Adipocyte (in vitro differentiated cells): ENCODE data around the gene FAM167B.

ENCODE experiments used
- DNase-seq: peaks from one replicate; pipeline ENCODE4 v3.0.0-alpha.2; 2015; ENCODE audit warnings: low read depth
- H3K27me3 ChIP-seq: replicated peaks from 2 replicates; pipeline ENCODE4 v1.7.0; 2013; ENCODE audit warnings: mild to moderate bottlenecking, low read length, moderate library complexity; ENCODE audit not compliant: control insufficient read depth, insufficient read depth
- H3K36me3 ChIP-seq: 2 replicates; pipeline ENCODE4 v1.7.0; 2013; ENCODE audit warnings: low read length, mild to moderate bottlenecking, moderate library complexity; ENCODE audit not compliant: control insufficient read depth, insufficient read depth, severe bottlenecking
- H3K4me1 ChIP-seq: 2 replicates; pipeline ENCODE4 v1.7.0; 2013; ENCODE audit warnings: mild to moderate bottlenecking, low read length, moderate library complexity; ENCODE audit not compliant: control insufficient read depth, insufficient read depth
- H3K4me3 ChIP-seq: 2 replicates; pipeline ENCODE4 v1.7.0; 2013; ENCODE audit warnings: mild to moderate bottlenecking, low read length, moderate library complexity
- H3K9ac ChIP-seq: 2 replicates; pipeline ENCODE4 v1.7.0; 2013; ENCODE audit warnings: mild to moderate bottlenecking, low read length, moderate library complexity
- H3K9me3 ChIP-seq: 2 replicates; pipeline ENCODE4 v1.7.0; 2013; ENCODE audit warnings: mild to moderate bottlenecking, low read length, moderate library complexity; ENCODE audit not compliant: control insufficient read depth

The FAM167B gene

GRCh38 chr1:32208469-32208868 is 38.6 kb upstream of the FAM167B start:
- Histone ChIP-seq H3K27me3 (no peaks in the 10 kb centered on the region), H3K36me3 (no peaks in the 10 kb centered on the region), H3K9ac (no peak overlapping the region), H3K9me3 (no peaks in the 10 kb centered on the region), H3K4me3 (no peak overlapping the region), H3K4me1 (peaks cover 13% of the 10 kb centered on the region)
- DNase-seq = no peak

GRCh38 chr1:32208891-32209328 is 38.1 kb upstream of the FAM167B start, which contains the start of gene DCDC2B:
Gene DCDC2B (plus strand): TSS chr1:32209089. CDS start chr1:32209094, 5 bp downstream.
- DNase-seq = no peak
- H3K9ac ChIP-seq = no peak within 1 kb of the TSS
- H3K4me1 ChIP-seq = peaks cover 13% of the 10 kb centered on the region
- no peak within 1 kb of the TSS for H3K4me3 ChIP-seq
- no peaks in the 10 kb centered on the region for H3K27me3 ChIP-seq
- H3K9me3 ChIP-seq = no peaks in the 10 kb centered on the region
- H3K36me3 ChIP-seq = no peaks in the 10 kb centered on the region

GRCh38 chr1:32215629-32216480 is 31.2 kb upstream of the FAM167B start:
- Histone ChIP-seq H3K36me3 (peaks cover 27% of the 10 kb centered on the region), H3K9ac (peak overlapping the region; percentile 30), H3K4me1 (peaks cover 16% of the 10 kb centered on the region), H3K4me3 (no peak overlapping the region), H3K9me3 (no peaks in the 10 kb centered on the region), H3K27me3 (no peaks in the 10 kb centered on the region)
- peak; percentile 88 for DNase-seq

- H3K9ac ChIP-seq = no peak overlapping the region
- no peaks in the 10 kb centered on the region for H3K9me3 ChIP-seq
- no peak overlapping the region for H3K4me3 ChIP-seq
- peaks cover 23% of the 10 kb centered on the region for H3K4me1 ChIP-seq
- H3K27me3 ChIP-seq = no peaks in the 10 kb centered on the region
- peaks cover 27% of the 10 kb centered on the region for H3K36me3 ChIP-seq
- no peak for DNase-seq
These were observed 30.5 kb upstream of the FAM167B start for GRCh38 chr1:32216566-32216965.

- Histone ChIP-seq H3K9me3 (no peaks in the 10 kb centered on the region), H3K36me3 (peaks cover 31% of the 10 kb centered on the region), H3K9ac (no peak overlapping the region), H3K4me3 (no peak overlapping the region), H3K27me3 (no peaks in the 10 kb centered on the region), H3K4me1 (peaks cover 34% of the 10 kb centered on the region)
- no peak for DNase-seq
These were observed 28.0 kb upstream of the FAM167B start for GRCh38 chr1:32219022-32219421.

GRCh38 chr1:32220746-32221580 is 26.1 kb upstream of the FAM167B start:
- H3K36me3 ChIP-seq = peaks cover 35% of the 10 kb centered on the region

GRCh38 chr1:32221581-32221979 is 25.4 kb upstream of the FAM167B start:
- Histone ChIP-seq H3K9me3 (no peaks in the 10 kb centered on the region), H3K36me3 (peaks cover 34% of the 10 kb centered on the region), H3K4me3 (peak overlapping the region; percentile 98), H3K27me3 (no peaks in the 10 kb centered on the region), H3K9ac (peak overlapping the region; percentile 98), H3K4me1 (peaks cover 39% of the 10 kb centered on the region)
- peak; percentile 25 for DNase-seq

More at GRCh38 chr1:32220746-32221580, 26.1 kb upstream of the FAM167B start:
- Histone ChIP-seq H3K9me3 (no peaks in the 10 kb centered on the region), H3K4me1 (peaks cover 39% of the 10 kb centered on the region), H3K9ac (peak overlapping the region; percentile 98), H3K4me3 (peak overlapping the region; percentile 98), H3K27me3 (no peaks in the 10 kb centered on the region)
- DNase-seq = no peak

GRCh38 chr1:32221980-32222755 is 24.9 kb upstream of the FAM167B start, which contains the start of the genes EIF3I and TMEM234:
Gene EIF3I (plus strand): TSS chr1:32222407. CDS start chr1:32222442, 35 bp downstream.
Gene TMEM234 (minus strand): TSS chr1:32222353. CDS start chr1:32222322, 31 bp downstream.
- H3K9ac ChIP-seq = peak within 1 kb of the TSS; percentile 98
- peak within 1 kb of the TSS; percentile 98 for H3K4me3 ChIP-seq
- H3K36me3 ChIP-seq = peaks cover 33% of the 10 kb centered on the region
- no peaks in the 10 kb centered on the region for H3K9me3 ChIP-seq
- H3K27me3 ChIP-seq = no peaks in the 10 kb centered on the region
- DNase-seq = peak; percentile 98
- H3K4me1 ChIP-seq = peaks cover 39% of the 10 kb centered on the region

- Histone ChIP-seq H3K9ac (peak overlapping the region; percentile 98), H3K4me1 (peaks cover 39% of the 10 kb centered on the region), H3K4me3 (peak overlapping the region; percentile 98), H3K36me3 (peaks cover 46% of the 10 kb centered on the region), H3K9me3 (no peaks in the 10 kb centered on the region), H3K27me3 (no peaks in the 10 kb centered on the region)
- no peak for DNase-seq
These were observed 23.3 kb upstream of the FAM167B start for GRCh38 chr1:32223683-32224082.

GRCh38 chr1:32224285-32224684 is 22.7 kb upstream of the FAM167B start:
- H3K36me3 ChIP-seq = peaks cover 51% of the 10 kb centered on the region

More at GRCh38 chr1:32224285-32224684, 22.7 kb upstream of the FAM167B start:
- no peak for DNase-seq
- Histone ChIP-seq H3K4me1 (peaks cover 34% of the 10 kb centered on the region), H3K9ac (peak overlapping the region; percentile 98), H3K27me3 (no peaks in the 10 kb centered on the region), H3K9me3 (no peaks in the 10 kb centered on the region), H3K4me3 (peak overlapping the region; percentile 98)
